Tibial artery (tissue), 4 donors: ENCODE results near the gene MAGI2.
A peak's percentile ranks its signal among the peaks of the same experiment; 100 is the strongest.

ENCODE experiments used
- DNase-seq, 2 donors: peaks; one replicate each; pipeline ENCODE4 v3.0.0-alpha.2; 2019
- H3K27ac ChIP-seq, 2 donors: fragments of 200-600 bp; sonication (generic) in 1 of 2; 1 replicate in 1 of 2; 2 replicates in 1 of 2; pipeline ENCODE4 v1.5.1; 2018 to 2019; ENCODE audit warnings: mild to moderate bottlenecking in 1 of 2
- H3K27me3 ChIP-seq, 2 donors: fragments of 200-600 bp; sonication (generic) in 1 of 2; one replicate each; pipeline versions ENCODE4 v1.5.1 to v1.6.0; 2016 to 2019
- H3K36me3 ChIP-seq, 3 donors: fragments of 200-600 bp; sonication (generic) in 2 of 3; one replicate each; pipeline ENCODE4 v1.5.1; 2016 to 2019; ENCODE audit warnings: mild to moderate bottlenecking in 2 of 3
- H3K4me1 ChIP-seq, 4 donors: fragments of 200-600 bp; sonication (generic) in 2 of 4; 1 replicate in 3 of 4; 2 replicates in 1 of 4; pipeline ENCODE4 v1.5.1; 2016 to 2019
- H3K4me3 ChIP-seq, 2 donors: fragments of 200-600 bp; sonication (generic) in 1 of 2; 1 replicate in 1 of 2; 2 replicates in 1 of 2; pipeline ENCODE4 v1.5.1; 2018 to 2019; ENCODE audit warnings: mild to moderate bottlenecking in 2 of 2
- H3K9me3 ChIP-seq, 3 donors: fragments of 200-600 bp; sonication (generic) in 1 of 3; one replicate each; pipeline ENCODE4 v1.5.1; 2016 to 2019
- intact Hi-C: fragments of 100-400 bp; cut with DNase I; formaldehyde crosslinking; loops from one replicate; pipeline ENCODE4 v1.15.0; 2023; ENCODE audit warnings: low total_unique reads
- TF ChIP-seq, protein P1 (sequence below), 2 experiments: fragments of 200-600 bp in 1 of 2; fragments of 450-650 bp in 1 of 2; IDR thresholded peaks; one replicate each; pipeline ENCODE4 v1.5.1; 2017 to 2019; ENCODE audit warnings: antibody characterized with exemption in 2 of 2, mild to moderate bottlenecking in 1 of 2, moderate library complexity in 1 of 2

MAGI2 gene

DNA sequence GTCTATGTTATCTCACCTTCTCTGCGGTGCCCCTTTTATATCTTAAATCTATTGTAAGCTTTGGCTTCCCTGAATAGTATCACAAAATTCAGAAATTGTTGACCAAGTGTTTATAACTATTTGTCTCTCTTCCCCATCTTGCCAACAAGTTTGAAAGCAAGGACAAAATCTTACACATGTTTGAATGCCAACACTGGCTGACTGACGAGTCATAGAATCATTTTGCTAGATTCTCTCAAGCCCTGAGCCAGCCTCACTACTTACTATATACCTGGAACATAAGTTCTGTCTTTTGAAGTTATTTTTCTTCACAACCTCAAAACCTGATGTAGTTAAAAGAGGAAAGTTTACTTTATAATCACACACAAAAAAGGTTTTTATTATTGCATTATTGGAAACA is 954.2 kb downstream of the MAGI2 start:
- Histone ChIP-seq H3K9me3 (no peaks in the 10 kb centered on the region), H3K27me3 (no peaks in the 10 kb centered on the region), H3K36me3 (no peaks in the 10 kb centered on the region), H3K4me3 (no peak overlapping the region), H3K27ac (no peak overlapping the region), H3K4me1 (peaks cover 0 to 6% (median 0%) of the 10 kb centered on the region in 4 donors)
- DNase-seq: no peak
- intact Hi-C loops: no loop called here
- TF ChIP-seq, protein P1, sequence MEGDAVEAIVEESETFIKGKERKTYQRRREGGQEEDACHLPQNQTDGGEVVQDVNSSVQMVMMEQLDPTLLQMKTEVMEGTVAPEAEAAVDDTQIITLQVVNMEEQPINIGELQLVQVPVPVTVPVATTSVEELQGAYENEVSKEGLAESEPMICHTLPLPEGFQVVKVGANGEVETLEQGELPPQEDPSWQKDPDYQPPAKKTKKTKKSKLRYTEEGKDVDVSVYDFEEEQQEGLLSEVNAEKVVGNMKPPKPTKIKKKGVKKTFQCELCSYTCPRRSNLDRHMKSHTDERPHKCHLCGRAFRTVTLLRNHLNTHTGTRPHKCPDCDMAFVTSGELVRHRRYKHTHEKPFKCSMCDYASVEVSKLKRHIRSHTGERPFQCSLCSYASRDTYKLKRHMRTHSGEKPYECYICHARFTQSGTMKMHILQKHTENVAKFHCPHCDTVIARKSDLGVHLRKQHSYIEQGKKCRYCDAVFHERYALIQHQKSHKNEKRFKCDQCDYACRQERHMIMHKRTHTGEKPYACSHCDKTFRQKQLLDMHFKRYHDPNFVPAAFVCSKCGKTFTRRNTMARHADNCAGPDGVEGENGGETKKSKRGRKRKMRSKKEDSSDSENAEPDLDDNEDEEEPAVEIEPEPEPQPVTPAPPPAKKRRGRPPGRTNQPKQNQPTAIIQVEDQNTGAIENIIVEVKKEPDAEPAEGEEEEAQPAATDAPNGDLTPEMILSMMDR (IDR thresholded peaks at IDR 0.05): no peak

DNA sequence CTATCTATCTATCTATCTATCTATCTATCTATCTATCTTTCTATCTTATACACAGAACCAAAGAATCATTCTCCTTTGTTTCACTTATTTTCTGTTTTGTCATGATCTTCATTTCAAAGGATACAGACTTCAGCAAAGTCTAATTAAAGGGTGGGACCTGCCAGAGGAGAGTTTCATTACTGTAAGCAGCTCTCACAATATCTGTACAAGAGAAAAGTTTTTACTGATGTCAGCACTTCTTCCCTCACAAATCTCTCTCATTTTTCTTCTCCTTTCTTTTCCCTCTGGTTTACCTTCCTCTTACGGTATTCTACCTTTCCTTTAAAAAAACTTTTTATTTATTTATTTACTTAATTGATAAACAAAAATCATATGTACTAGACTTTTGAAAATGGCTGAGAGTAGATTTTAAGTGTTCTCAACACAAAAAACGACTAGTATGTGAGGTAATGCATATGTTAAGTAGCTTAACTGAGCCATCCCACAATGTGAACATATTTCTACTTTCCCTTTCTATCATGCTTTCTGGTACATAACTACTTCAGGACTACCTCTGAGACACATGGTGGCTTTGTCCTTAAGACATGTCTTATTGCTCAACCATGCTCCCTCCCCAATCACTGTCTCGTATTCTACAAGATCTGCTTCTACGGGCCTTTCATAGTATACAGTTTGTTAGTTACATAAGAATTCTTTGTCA is 955.6 kb downstream of the MAGI2 start:
- TF ChIP-seq, protein P1 (IDR thresholded peaks at IDR 0.05): no peak
- H3K4me3 ChIP-seq: no peak overlapping the region
- H3K36me3 ChIP-seq: no peaks in the 10 kb centered on the region
- peaks cover 0 to 20% (median 3%) of the 10 kb centered on the region in 4 donors for H3K4me1 ChIP-seq
- DNase-seq: no peak
- intact Hi-C loops: no loop called here
- H3K27me3 ChIP-seq: no peaks in the 10 kb centered on the region
- no peaks in the 10 kb centered on the region for H3K9me3 ChIP-seq
- no peak overlapping the region for H3K27ac ChIP-seq

DNA sequence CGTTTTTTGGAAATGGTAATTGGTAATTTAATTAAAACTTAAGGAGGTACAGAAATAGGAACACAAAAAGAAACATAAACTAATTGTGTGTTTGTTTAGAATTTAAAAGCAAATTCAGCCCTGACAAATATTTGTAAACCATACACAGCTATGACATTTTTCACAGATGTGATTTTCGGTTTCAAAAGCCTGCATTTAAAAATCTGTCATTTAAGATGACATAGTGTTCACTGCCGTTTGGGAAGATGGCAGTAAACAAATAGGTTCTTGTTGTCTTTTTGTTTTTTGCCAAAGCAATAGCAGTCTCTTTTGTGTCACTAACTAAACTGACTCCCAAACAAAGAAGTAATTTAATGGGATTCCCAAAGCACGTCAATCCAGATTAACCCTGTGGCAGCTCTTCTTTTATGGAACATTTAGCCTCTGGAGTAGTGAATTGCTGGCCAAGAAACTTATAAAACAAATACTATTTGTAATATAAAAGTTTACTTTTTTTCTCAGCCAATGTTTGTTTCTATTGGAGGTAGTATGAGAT is 957.3 kb downstream of the MAGI2 start:
- Histone ChIP-seq H3K4me1 (peaks cover 0 to 28% (median 3%) of the 10 kb centered on the region in 4 donors), H3K36me3 (no peaks in the 10 kb centered on the region), H3K9me3 (no peaks in the 10 kb centered on the region), H3K4me3 (no peak overlapping the region), H3K27me3 (no peaks in the 10 kb centered on the region), H3K27ac (no peak overlapping the region)
- TF ChIP-seq, protein P1 (IDR thresholded peaks at IDR 0.05): no peak
- no peak for DNase-seq
- intact Hi-C loops: no loop called here

DNA sequence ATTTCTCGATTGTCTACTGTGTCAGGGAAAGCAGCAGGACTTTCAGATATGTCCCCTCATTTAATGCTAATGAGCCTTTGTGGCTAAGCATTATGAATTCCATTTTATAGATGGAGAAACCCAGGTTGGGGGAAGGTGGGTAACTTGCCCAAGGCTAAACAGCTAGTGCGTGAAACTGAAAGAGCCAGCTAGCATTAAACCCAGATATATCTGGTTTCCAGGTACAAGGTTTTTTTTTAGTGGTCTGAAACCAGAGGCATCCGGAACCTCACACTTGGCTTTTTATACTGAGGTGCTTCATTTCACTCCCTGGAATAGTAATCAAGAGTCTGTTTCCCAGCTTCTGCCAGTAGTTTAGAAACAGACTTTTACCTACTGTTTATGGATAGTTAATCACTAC is 960.1 kb downstream of the MAGI2 start:
- TF ChIP-seq, protein P1 (IDR thresholded peaks at IDR 0.05): no peak
- H3K36me3 ChIP-seq: no peaks in the 10 kb centered on the region
- no peak for DNase-seq
- peaks cover 0 to 37% (median 8%) of the 10 kb centered on the region in 4 donors for H3K4me1 ChIP-seq
- intact Hi-C loops: no loop called here
- no peak overlapping the region for H3K4me3 ChIP-seq
- no peaks in the 10 kb centered on the region for H3K27me3 ChIP-seq
- peak overlapping the region in 1 of 2 donors; percentile 34 for H3K27ac ChIP-seq
- H3K9me3 ChIP-seq: no peaks in the 10 kb centered on the region

DNA sequence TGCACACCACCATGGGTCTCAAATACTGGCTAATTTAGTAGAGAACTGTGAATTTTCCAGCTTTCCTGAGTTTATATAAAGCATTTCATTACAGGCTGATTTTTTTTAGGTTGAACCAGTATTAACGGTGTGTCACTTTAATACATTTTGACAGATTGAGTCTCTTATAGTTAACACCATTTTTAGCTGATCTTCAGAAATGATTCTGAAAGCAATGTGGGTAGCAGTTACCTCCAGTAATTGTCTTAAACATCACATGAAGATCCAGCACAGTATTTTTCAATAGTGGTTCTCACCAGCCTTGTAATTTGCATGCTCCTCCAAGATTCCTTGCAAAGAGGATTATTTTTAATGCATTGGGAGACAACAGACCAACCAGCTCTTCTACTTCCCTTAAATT is 961.3 kb downstream of the MAGI2 start:
- TF ChIP-seq, protein P1 (IDR thresholded peaks at IDR 0.05): no peak
- no peak for DNase-seq
- Histone ChIP-seq H3K9me3 (no peaks in the 10 kb centered on the region), H3K4me3 (no peak overlapping the region), H3K4me1 (peaks cover 0 to 42% (median 8%) of the 10 kb centered on the region in 4 donors), H3K27me3 (no peaks in the 10 kb centered on the region), H3K27ac (no peak overlapping the region), H3K36me3 (no peaks in the 10 kb centered on the region)
- intact Hi-C loops: no loop called here
